ENCODE results near the gene APOA4.
A peak's percentile ranks its signal among the peaks of the same experiment; 100 is the strongest.
"Not testable (repeated sequence)": the region's sequence is repeated elsewhere in the genome, so short reads cannot be mapped to it uniquely, and the experiment has no call there.

APOA4 gene

DNA sequence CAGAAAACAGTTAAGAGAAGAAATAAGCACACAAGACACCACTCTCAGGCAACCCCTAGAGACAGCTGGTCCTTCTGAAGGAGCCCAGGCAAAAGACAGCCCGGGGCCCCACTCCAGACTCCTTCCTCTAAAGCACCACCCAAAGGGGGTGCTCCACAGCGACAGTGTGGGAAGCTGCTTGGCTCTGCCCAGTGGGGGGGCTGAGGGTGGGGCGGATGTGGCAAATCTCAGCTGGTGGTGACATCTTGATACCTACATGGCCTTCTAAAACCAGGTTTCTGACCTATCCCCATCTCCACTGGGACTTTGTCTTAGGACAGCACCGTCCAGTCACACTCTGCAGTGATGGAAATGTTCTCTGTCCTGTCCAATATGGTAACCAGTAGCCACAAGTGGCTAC, 24.5 kb upstream of the APOA4 start:
- no peak for DNase-seq

- DNase-seq, result no peak
Observed at GRCh38 chr11:116844722-116845121, 21.6 kb upstream of the APOA4 start.

GRCh38 chr11:116843661-116844060, 20.6 kb upstream of the APOA4 start:
- DNase-seq, result no peak

GRCh38 chr11:116842909-116843308, 19.8 kb upstream of the APOA4 start:
- no peak for DNase-seq

DNA sequence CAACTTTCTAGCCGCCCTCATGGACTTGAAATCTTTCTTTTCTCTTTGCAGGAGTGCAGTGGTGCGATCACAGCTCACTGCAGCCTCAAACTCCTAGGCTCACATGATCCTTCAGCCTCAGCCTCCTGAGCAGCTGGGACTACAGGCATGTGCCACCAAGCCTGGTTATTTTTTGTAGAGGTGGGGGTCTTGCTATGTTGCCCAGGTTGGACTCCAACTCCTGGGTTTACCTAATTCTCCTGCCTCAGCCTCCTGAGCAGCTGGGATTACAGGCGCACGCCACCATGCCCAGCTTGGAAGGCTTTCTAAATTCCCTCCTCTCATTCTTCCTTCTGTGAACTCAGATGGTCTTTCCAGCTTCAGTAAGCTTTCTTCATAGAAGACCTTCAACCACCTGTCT, 19.0 kb upstream of the APOA4 start:
- no peak for DNase-seq

GRCh38 chr11:116840746-116841296, 17.7 kb upstream of the APOA4 start:
- no peak for DNase-seq

GRCh38 chr11:116840224-116840745, 17.2 kb upstream of the APOA4 start:
- no peak for DNase-seq

- no peak for DNase-seq
Observed at GRCh38 chr11:116838321-116839084, 15.4 kb upstream of the APOA4 start.

DNA sequence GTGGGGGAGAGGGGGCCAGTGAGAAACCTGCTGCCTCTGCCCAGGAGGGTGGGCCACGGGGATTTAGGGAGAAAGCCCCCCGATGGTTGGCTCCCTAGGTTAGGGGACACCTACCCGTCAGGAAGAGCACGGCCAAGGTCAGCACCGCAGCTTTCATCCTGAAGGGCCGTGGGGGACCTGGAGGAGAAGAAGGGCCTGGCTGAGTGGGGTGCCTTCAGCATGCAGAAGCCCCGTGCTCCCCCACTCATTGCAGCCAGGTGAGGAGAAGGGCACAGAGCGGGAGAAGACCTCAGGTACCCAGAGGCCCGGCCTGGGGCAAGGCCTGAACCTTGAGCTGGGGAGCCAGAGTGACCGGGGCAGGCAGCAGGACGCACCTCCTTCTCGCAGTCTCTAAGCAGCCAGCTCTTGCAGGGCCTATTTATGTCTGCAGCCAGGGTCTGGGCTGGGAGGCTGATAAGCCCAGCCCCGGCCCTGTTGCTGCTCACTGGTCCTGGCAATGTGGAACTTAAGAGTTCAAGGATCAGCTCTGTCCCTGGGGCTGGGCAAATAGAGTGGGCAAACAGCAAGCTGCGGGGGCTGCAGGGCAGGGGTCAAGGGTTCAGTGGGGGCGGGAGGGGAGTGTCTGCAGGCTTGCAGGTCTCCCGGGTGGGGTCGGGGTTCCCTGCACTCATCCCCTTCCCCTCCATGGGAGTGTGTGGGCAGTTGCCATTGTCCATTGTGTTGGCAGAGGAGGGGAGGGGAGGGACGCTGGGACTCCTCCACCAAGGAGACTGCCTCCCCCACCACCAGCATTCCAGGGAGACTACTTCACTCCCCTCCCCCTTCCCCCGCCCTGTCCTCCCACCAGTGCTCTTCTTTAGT, 14.4 kb upstream of the APOA4 start, which contains the start of gene APOA1:
Gene APOA1 (minus strand): TSS at position 392 of the 861 bp plus-strand sequence. CDS start 235 bp downstream, at position 157.
- DNase-seq, result peak; percentile 53

DNA sequence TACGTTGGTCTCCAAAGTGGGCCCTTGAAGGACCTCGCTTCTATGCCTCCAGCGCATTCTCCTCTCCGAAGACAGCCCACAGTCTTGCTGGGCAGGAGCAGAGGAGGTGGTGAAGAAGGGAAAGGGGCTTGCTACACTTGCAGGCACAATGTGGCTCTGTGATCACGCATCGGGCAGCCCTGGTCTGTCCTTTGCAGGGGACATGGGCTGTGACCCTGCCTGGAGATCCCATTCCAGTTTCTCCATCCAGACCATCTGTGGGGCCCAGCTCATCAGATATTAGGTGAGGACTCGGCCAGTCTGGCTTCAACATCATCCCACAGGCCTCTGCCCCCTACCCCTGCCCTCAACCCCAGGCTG, 13.5 kb upstream of the APOA4 start:
- DNase-seq, result no peak

DNA sequence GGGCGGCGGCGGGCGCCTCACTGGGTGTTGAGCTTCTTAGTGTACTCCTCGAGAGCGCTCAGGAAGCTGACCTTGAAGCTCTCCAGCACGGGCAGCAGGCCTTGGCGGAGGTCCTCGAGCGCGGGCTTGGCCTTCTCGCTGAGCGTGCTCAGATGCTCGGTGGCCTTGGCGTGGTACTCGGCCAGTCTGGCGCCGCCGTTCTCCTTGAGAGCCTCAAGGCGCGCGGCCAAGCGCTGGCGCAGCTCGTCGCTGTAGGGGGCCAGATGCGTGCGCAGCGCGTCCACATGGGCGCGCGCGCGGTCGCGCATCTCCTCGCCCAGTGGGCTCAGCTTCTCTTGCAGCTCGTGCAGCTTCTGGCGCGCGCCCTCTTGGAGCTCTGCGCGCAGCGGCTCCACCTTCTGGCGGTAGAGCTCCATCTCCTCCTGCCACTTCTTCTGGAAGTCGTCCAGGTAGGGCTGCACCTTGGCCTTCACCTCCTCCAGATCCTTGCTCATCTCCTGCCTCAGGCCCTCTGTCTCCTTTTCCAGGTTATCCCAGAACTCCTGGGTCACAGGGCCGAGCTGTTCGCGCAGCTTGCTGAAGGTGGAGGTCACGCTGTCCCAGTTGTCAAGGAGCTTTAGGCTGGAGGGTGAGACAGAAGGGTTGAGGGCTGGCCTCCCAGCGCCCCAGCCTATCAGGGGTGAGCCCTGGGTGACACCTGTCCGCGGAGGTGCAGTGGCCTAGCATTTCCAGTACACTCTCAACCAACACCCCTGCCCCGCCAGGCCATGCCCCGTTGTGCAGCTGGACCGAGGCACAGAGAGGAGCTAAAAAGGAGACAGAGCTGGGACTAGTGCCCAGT, 12.9 kb upstream of the APOA4 start:
- peak; percentile 96 for DNase-seq

- DNase-seq, result no peak
Observed at GRCh38 chr11:116835042-116835772, 12.1 kb upstream of the APOA4 start.

- not testable (repeated sequence) for DNase-seq
Observed at GRCh38 chr11:116834535-116835041, 11.5 kb upstream of the APOA4 start.

GRCh38 chr11:116833816-116834534, 10.9 kb upstream of the APOA4 start:
- DNase-seq, result no peak

DNA sequence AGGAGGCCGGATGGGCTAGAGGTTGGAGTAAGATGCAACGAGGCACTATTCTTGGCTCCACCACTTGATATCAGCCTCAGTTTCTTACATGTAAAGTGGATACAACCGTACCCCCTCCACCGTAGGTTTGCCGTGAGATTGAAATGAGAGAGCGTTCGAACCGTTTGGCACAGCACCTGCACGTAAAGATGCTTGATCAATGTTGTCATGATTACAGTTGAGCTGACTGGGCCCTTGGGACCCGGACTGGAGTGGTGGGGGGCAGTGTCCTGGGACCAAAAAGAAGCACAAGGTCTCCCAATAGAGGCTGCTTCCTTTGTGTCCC, 10.3 kb upstream of the APOA4 start:
- DNase-seq, result no peak

DNA sequence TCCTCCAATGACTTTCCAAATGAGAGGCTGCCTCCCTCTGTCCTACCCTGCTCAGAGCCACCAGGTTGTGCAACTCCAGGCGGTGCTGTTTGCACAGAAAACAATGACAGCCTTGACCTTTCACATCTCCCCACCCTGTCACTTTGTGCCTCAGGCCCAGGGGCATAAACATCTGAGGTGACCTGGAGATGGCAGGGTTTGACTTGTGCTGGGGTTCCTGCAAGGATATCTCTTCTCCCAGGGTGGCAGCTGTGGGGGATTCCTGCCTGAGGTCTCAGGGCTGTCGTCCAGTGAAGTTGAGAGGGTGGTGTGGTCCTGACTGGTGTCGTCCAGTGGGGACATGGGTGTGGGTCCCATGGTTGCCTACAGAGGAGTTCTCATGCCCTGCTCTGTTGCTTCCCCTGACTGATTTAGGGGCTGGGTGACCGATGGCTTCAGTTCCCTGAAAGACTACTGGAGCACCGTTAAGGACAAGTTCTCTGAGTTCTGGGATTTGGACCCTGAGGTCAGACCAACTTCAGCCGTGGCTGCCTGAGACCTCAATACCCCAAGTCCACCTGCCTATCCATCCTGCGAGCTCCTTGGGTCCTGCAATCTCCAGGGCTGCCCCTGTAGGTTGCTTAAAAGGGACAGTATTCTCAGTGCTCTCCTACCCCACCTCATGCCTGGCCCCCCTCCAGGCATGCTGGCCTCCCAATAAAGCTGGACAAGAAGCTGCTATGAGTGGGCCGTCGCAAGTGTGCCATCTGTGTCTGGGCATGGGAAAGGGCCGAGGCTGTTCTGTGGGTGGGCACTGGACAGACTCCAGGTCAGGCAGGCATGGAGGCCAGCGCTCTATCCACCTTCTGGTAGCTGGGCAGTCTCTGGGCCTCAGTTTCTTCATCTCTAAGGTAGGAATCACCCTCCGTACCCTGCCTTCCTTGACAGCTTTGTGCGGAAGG, 9.5 kb upstream of the APOA4 start:
- DNase-seq, result no peak

- no peak for DNase-seq
Observed at GRCh38 chr11:116831790-116832349, 8.8 kb upstream of the APOA4 start.

DNA sequence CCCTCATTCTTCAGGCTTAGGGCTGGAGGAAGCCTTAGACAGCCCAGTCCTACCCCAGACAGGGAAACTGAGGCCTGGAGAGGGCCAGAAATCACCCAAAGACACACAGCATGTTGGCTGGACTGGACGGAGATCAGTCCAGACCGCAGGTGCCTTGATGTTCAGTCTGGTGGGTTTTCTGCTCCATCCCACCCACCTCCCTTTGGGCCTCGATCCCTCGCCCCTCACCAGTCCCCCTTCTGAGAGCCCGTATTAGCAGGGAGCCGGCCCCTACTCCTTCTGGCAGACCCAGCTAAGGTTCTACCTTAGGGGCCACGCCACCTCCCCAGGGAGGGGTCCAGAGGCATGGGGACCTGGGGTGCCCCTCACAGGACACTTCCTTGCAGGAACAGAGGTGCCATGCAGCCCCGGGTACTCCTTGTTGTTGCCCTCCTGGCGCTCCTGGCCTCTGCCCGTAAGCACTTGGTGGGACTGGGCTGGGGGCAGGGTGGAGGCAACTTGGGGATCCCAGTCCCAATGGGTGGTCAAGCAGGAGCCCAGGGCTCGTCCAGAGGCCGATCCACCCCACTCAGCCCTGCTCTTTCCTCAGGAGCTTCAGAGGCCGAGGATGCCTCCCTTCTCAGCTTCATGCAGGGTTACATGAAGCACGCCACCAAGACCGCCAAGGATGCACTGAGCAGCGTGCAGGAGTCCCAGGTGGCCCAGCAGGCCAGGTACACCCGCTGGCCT, 7.2 kb upstream of the APOA4 start:
- no peak for DNase-seq

All from eye (tissue), 1 donor.